ENCODE data around the gene SYT10.

DNA sequence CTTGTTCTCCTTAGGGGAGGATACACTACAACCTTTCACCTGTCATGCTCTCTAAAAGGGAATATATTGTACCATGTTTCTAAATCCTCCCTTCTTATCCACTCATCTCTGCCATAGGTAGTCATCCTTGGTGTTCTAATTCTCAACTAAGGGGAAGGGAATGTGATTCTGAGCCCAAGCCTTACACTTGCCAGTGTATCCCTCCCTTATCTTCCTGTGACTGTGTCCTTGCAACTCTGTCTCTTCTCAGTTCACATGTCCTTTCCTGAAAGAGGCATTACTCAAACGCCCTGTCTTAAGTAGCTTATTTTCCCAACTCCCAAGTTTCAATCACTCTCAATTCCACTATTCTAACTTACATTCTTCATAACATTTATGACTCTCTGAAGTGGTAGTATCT, 44.5 kb upstream of the SYT10 start:
- TF ChIP-seq POLR2AphosphoS5 (IDR thresholded peaks at IDR 0.05; ENCODE audit: borderline replicate concordance, low read depth, low read length) (no peak), EZH2 (IDR thresholded peaks at IDR 0.05) (no peak), FOXP2 (optimal IDR thresholded peaks at IDR 0.05; ENCODE audit: control extremely low read depth, extremely low read length, insufficient read depth) (no peak)
